HepG2 (cell line): ENCODE measurements around the gene HRH3. TPM values are rescaled to one million over a fixed set of nuclear protein-coding genes. Genes with fewer than 3 reads are reported as not detected.

ENCODE experiments used
- CBX1 ChIP-seq: IDR thresholded peaks from one replicate; pipeline ENCODE4 v1.6.1; 2016; ENCODE audit warnings: antibody characterized with exemption, low read depth
- EEA1 ChIP-seq: sonication (generic); formaldehyde crosslinking; IDR thresholded peaks from 2 replicates; pipeline ENCODE4 v1.5.1; 2020; ENCODE audit warnings: mild to moderate bottlenecking, missing genetic modification reagents, borderline replicate concordance
- ETV5 ChIP-seq: IDR thresholded peaks from 2 replicates; pipeline ENCODE4 v1.6.1; 2018; ENCODE audit warnings: missing biosample characterization, missing genetic modification reagents, inconsistent platforms, borderline replicate concordance
- GABPB1 ChIP-seq: IDR thresholded peaks from 2 replicates; pipeline ENCODE4 v1.6.1; 2016; ENCODE audit warnings: mild to moderate bottlenecking, missing genetic modification reagents, moderate library complexity, missing compliant biosample characterization
- KAT7 ChIP-seq: IDR thresholded peaks from 2 replicates; pipeline ENCODE4 v1.6.1; 2018; ENCODE audit warnings: borderline replicate concordance, missing compliant biosample characterization
- MYNN ChIP-seq: sonication (generic); formaldehyde crosslinking; IDR thresholded peaks from 2 replicates; pipeline ENCODE4 v1.4.0; 2020; ENCODE audit warnings: mild to moderate bottlenecking, low read depth, missing genetic modification reagents
- NCOA2 ChIP-seq: sonication (generic); formaldehyde crosslinking; IDR thresholded peaks from 2 replicates; pipeline ENCODE4 v1.8.0; 2022; ENCODE audit warnings: inconsistent platforms
- NFE2L1 ChIP-seq: sonication (generic); formaldehyde crosslinking; IDR thresholded peaks from 2 replicates; pipeline ENCODE4 v1.4.0; 2020; ENCODE audit warnings: missing genetic modification reagents, mild to moderate bottlenecking, borderline replicate concordance
- PTBP1 ChIP-seq: fragments of 200-400 bp; formaldehyde crosslinking; IDR thresholded peaks from 2 replicates; pipeline ENCODE4 v1.6.1; 2018; ENCODE audit warnings: low read length, low read depth; ENCODE audit not compliant: poor library complexity, severe bottlenecking
- RFXANK ChIP-seq: IDR thresholded peaks from 2 replicates; pipeline ENCODE4 v1.6.1; 2016
- SIN3B ChIP-seq: fragments of 150-350 bp; IDR thresholded peaks from 2 replicates; pipeline ENCODE4 v1.6.1; 2014; ENCODE audit warnings: low read length
- ZNF101 ChIP-seq: sonication (generic); formaldehyde crosslinking; IDR thresholded peaks from 2 replicates; pipeline ENCODE4 v1.4.0; 2020; ENCODE audit warnings: mild to moderate bottlenecking, low read depth, missing genetic modification reagents, borderline replicate concordance
- ZNF292 ChIP-seq: sonication (generic); formaldehyde crosslinking; IDR thresholded peaks from 2 replicates; pipeline ENCODE4 v1.8.1; 2022; ENCODE audit warnings: mild to moderate bottlenecking, low read depth, missing genetic modification reagents, borderline replicate concordance
- ZNF326 ChIP-seq: sonication (generic); formaldehyde crosslinking; IDR thresholded peaks from 2 replicates; pipeline ENCODE4 v1.4.0; 2020; ENCODE audit warnings: missing genetic modification reagents, borderline replicate concordance
- ZNF709 ChIP-seq: sonication (generic); formaldehyde crosslinking; IDR thresholded peaks from 2 replicates; pipeline ENCODE4 v1.5.0; 2020; ENCODE audit warnings: mild to moderate bottlenecking, missing genetic modification reagents
- ZSCAN31 ChIP-seq: sonication (generic); formaldehyde crosslinking; IDR thresholded peaks from 2 replicates; pipeline ENCODE4 v1.5.0; 2020; ENCODE audit warnings: low read depth, mild to moderate bottlenecking, missing genetic modification reagents
- polyA plus RNA-seq, 8 experiments: library from polyadenylated mRNA; depleted of rRNA in 3 of 8; stranded (reverse) in 7 of 8; unstranded in 1 of 8; fragments of >200 nt; fragmentation: Illumina TruSeq in 4 of 8; extraction: Trizol in 4 of 8; gene quantifications; 2 replicates each; pipeline versions ENCODE4 v1.2.1 to v1.2.3, GENCODE V29; 2011 to 2016; ENCODE audit warnings: low read depth in 4 of 8, missing spikeins in 1 of 8, mixed read lengths in 1 of 8; ENCODE audit not compliant: insufficient read depth in 1 of 8
- total RNA-seq, 5 experiments: library from RNA; depleted of rRNA; stranded (reverse); fragments of >200 nt; fragmentation: Illumina TruSeq; extraction: Trizol; gene quantifications; 2 replicates each; pipeline ENCODE4 v1.2.3, GENCODE V29; 2016; ENCODE audit warnings: low read depth in 1 of 5
- TF ChIP-seq, protein P1 (sequence below): sonication (generic); formaldehyde crosslinking; IDR thresholded peaks from 2 replicates; pipeline ENCODE4 v1.5.1; 2020; ENCODE audit warnings: missing genetic modification reagents, mild to moderate bottlenecking, borderline replicate concordance
- TF ChIP-seq, protein P2 (sequence below): sonication (generic); formaldehyde crosslinking; IDR thresholded peaks from 2 replicates; pipeline ENCODE4 v1.4.0; 2020; ENCODE audit warnings: missing genetic modification reagents
- TF ChIP-seq, protein P3 (sequence below): sonication (generic); IDR thresholded peaks from 2 replicates; pipeline ENCODE4 v1.6.1; 2016; ENCODE audit warnings: low read depth, borderline replicate concordance
- TF ChIP-seq, protein P4 (sequence below): IDR thresholded peaks from 2 replicates; pipeline ENCODE4 v1.4.0; 2020; ENCODE audit warnings: mild to moderate bottlenecking, missing genetic modification reagents
- TF ChIP-seq, protein P5 (sequence below): sonication (generic); formaldehyde crosslinking; IDR thresholded peaks from 2 replicates; pipeline ENCODE4 v1.5.0; 2020; ENCODE audit warnings: missing genetic modification reagents, mild to moderate bottlenecking, borderline replicate concordance

Gene HRH3
- total and polyA plus RNA-seq, 2 of the 13 experiments (the other 11 are each of a cell fraction or from before 2014, with no cell fraction given), result 0.18 TPM; not detected in 1

DNA sequence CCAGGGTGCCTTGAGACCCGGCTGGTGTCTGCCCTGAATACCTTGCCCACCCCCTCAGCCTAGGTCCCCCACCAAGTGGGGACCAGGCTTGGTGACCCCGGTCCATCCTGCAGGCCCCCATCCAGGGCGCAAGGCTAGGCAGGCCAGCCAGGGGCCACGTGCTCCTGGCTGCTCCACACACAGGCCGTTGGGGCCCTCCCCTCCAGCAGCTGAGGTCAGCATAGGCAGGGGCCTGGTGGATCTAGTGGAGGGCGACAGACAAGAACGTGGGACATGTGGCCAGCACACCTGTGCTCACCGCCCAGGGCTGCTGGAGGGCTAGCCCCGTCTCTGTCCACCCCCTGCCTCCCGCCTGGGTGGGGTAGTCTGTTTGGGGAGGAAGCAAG is 7.5 kb upstream of the HRH3 start (continued):
- TF ChIP-seq, protein P1, sequence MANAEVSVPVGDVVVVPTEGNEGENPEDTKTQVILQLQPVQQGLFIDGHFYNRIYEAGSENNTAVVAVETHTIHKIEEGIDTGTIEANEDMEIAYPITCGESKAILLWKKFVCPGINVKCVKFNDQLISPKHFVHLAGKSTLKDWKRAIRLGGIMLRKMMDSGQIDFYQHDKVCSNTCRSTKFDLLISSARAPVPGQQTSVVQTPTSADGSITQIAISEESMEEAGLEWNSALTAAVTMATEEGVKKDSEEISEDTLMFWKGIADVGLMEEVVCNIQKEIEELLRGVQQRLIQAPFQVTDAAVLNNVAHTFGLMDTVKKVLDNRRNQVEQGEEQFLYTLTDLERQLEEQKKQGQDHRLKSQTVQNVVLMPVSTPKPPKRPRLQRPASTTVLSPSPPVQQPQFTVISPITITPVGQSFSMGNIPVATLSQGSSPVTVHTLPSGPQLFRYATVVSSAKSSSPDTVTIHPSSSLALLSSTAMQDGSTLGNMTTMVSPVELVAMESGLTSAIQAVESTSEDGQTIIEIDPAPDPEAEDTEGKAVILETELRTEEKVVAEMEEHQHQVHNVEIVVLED (CRISPR knock-in tag), result no peak
- TF ChIP-seq ZSCAN31 (CRISPR knock-in tag), result no peak
- no peak for TF ChIP-seq EEA1
- no peak for TF ChIP-seq PTBP1
- no peak for TF ChIP-seq RFXANK (CRISPR knock-in tag)
- no peak for TF ChIP-seq MYNN (CRISPR knock-in tag)
- TF ChIP-seq, protein P2, sequence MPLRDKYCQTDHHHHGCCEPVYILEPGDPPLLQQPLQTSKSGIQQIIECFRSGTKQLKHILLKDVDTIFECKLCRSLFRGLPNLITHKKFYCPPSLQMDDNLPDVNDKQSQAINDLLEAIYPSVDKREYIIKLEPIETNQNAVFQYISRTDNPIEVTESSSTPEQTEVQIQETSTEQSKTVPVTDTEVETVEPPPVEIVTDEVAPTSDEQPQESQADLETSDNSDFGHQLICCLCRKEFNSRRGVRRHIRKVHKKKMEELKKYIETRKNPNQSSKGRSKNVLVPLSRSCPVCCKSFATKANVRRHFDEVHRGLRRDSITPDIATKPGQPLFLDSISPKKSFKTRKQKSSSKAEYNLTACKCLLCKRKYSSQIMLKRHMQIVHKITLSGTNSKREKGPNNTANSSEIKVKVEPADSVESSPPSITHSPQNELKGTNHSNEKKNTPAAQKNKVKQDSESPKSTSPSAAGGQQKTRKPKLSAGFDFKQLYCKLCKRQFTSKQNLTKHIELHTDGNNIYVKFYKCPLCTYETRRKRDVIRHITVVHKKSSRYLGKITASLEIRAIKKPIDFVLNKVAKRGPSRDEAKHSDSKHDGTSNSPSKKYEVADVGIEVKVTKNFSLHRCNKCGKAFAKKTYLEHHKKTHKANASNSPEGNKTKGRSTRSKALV (CRISPR knock-in tag), result no peak
- TF ChIP-seq NFE2L1 (CRISPR knock-in tag), result no peak
- no peak for TF ChIP-seq ETV5 (CRISPR knock-in tag)
- no peak for TF ChIP-seq NCOA2
- no peak for TF ChIP-seq ZNF326 (CRISPR knock-in tag)
- TF ChIP-seq GABPB1 (CRISPR knock-in tag), result peak; percentile 39; the same call in 1 of the 2 replicates
- TF ChIP-seq, protein P3, sequence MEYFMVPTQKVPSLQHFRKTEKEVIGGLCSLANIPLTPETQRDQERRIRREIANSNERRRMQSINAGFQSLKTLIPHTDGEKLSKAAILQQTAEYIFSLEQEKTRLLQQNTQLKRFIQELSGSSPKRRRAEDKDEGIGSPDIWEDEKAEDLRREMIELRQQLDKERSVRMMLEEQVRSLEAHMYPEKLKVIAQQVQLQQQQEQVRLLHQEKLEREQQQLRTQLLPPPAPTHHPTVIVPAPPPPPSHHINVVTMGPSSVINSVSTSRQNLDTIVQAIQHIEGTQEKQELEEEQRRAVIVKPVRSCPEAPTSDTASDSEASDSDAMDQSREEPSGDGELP, result peak; percentile 41; the same call in 1 of the 2 replicates
- 0 out of 2 replicates have a peak, but pooled peaks have one; percentile 35 for TF ChIP-seq ZNF709
- no peak for TF ChIP-seq CBX1
- TF ChIP-seq, protein P4, sequence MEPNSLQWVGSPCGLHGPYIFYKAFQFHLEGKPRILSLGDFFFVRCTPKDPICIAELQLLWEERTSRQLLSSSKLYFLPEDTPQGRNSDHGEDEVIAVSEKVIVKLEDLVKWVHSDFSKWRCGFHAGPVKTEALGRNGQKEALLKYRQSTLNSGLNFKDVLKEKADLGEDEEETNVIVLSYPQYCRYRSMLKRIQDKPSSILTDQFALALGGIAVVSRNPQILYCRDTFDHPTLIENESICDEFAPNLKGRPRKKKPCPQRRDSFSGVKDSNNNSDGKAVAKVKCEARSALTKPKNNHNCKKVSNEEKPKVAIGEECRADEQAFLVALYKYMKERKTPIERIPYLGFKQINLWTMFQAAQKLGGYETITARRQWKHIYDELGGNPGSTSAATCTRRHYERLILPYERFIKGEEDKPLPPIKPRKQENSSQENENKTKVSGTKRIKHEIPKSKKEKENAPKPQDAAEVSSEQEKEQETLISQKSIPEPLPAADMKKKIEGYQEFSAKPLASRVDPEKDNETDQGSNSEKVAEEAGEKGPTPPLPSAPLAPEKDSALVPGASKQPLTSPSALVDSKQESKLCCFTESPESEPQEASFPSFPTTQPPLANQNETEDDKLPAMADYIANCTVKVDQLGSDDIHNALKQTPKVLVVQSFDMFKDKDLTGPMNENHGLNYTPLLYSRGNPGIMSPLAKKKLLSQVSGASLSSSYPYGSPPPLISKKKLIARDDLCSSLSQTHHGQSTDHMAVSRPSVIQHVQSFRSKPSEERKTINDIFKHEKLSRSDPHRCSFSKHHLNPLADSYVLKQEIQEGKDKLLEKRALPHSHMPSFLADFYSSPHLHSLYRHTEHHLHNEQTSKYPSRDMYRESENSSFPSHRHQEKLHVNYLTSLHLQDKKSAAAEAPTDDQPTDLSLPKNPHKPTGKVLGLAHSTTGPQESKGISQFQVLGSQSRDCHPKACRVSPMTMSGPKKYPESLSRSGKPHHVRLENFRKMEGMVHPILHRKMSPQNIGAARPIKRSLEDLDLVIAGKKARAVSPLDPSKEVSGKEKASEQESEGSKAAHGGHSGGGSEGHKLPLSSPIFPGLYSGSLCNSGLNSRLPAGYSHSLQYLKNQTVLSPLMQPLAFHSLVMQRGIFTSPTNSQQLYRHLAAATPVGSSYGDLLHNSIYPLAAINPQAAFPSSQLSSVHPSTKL (CRISPR knock-in tag), result no peak
- TF ChIP-seq, protein P5, sequence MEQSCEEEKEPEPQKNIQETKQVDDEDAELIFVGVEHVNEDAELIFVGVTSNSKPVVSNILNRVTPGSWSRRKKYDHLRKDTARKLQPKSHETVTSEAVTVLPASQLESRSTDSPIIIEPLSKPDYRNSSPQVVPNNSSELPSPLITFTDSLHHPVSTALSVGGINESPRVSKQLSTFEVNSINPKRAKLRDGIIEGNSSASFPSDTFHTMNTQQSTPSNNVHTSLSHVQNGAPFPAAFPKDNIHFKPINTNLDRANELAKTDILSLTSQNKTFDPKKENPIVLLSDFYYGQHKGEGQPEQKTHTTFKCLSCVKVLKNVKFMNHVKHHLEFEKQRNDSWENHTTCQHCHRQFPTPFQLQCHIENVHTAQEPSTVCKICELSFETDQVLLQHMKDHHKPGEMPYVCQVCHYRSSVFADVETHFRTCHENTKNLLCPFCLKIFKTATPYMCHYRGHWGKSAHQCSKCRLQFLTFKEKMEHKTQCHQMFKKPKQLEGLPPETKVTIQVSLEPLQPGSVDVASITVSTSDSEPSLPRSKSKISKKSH (CRISPR knock-in tag), result peak; percentile 83; the same call in 1 of the 2 replicates
- TF ChIP-seq SIN3B, result no peak
- TF ChIP-seq KAT7 (CRISPR knock-in tag), result no peak
- no peak for TF ChIP-seq ZNF101 (CRISPR knock-in tag)
- TF ChIP-seq ZNF292, result no peak
